Endothelial cell of umbilical vein (primary cell): Measurements from ENCODE around the gene SLC25A26. TPM values are rescaled to one million over a fixed set of nuclear protein-coding genes. Genes with fewer than 3 reads are reported as not detected.

Experiments
- BruUV-seq: library from RNA; stranded (reverse); fragments of 400-500 nt; replicated peaks from 2 replicates; lab custom pipeline; 2021; lab: Mats Ljungman, UMichigan
- CTCF ChIA-PET: fragments of 300-600, 350-600 bp; sonication (Branson Sonifier 250); formaldehyde crosslinking; loops from one replicate; lab custom pipeline; 2021; ENCODE audit warnings: antibody characterized with exemption, inconsistent platforms; lab: Charles Lee
- POLR2A ChIA-PET: fragments of 300-600, 350-600 bp; sonication (Branson Sonifier 250); formaldehyde crosslinking; loops from one replicate; lab custom pipeline; 2021; ENCODE audit warnings: antibody characterized with exemption, inconsistent platforms; lab: Charles Lee
- DNase-seq: peaks from one replicate; pipeline ENCODE4 v3.0.0-alpha.2; 2011; ENCODE audit warnings: low read depth, low spot score
- FAIRE-seq: peaks from 2 replicates; lab custom pipeline; 2011; peaks lifted over from hg19 to GRCh38; lab: Jason Lieb, UNC
- H2AFZ ChIP-seq: 2 replicates; pipeline ENCODE4 v1.6.0; 2012; ENCODE audit warnings: low read depth, low read length, control low read depth, inconsistent platforms
- H3K27ac ChIP-seq: 2 replicates; pipeline ENCODE4 v1.5.1; 2011; ENCODE audit warnings: low read depth, mild to moderate bottlenecking, control low read depth, low read length, moderate library complexity; ENCODE audit not compliant: insufficient read depth
- H3K27me3 ChIP-seq, 2 experiments: 2 replicates each; pipeline versions ENCODE4 v1.6.0 to v1.6.1; 2011; ENCODE audit warnings: low read length in 2 of 2, mixed read lengths in 1 of 2; ENCODE audit not compliant: control insufficient read depth in 2 of 2, insufficient read depth in 2 of 2
- H3K36me3 ChIP-seq, 2 experiments: 2 replicates in 1 of 2; 3 replicates in 1 of 2; pipeline ENCODE4 v1.5.1; 2011; ENCODE audit warnings: low read length in 2 of 2, mild to moderate bottlenecking in 1 of 2, moderate library complexity in 1 of 2; ENCODE audit not compliant: control insufficient read depth in 2 of 2, insufficient read depth in 2 of 2; ENCODE audit errors: extremely low read depth in 1 of 2
- H3K4me1 ChIP-seq: 3 replicates; pipeline ENCODE4 v1.5.1; 2011; ENCODE audit warnings: mild to moderate bottlenecking, low read length; ENCODE audit not compliant: control insufficient read depth, insufficient read depth; ENCODE audit errors: extremely low read depth
- H3K4me2 ChIP-seq: 2 replicates; pipeline ENCODE4 v1.6.1; 2011; ENCODE audit warnings: low read length, control low read depth, mixed read lengths; ENCODE audit not compliant: insufficient read depth
- H3K4me3 ChIP-seq, 3 experiments: fragments of 200-600 bp in 1 of 3; sonication (generic), shearing (Covaris generic) in 1 of 3; replicated peaks in 1 of 3; 2 replicates each; pipeline ENCODE4 v1.5.1; 2011 to 2016; ENCODE audit warnings: control low read depth in 3 of 3, low read length in 3 of 3, mild to moderate bottlenecking in 2 of 3, inconsistent platforms in 1 of 3, low read depth in 1 of 3, moderate library complexity in 1 of 3; ENCODE audit not compliant: insufficient read depth in 1 of 3
- H3K79me2 ChIP-seq: 2 replicates; pipeline ENCODE4 v1.6.0; 2012; ENCODE audit warnings: low read length, inconsistent platforms; ENCODE audit not compliant: control insufficient read depth, insufficient read depth
- H3K9ac ChIP-seq: replicated peaks from 2 replicates; pipeline ENCODE3; 2011; ENCODE audit warnings: low read length, control low read depth; ENCODE audit not compliant: insufficient read depth; ENCODE audit errors: extremely low read depth
- H3K9me1 ChIP-seq: replicated peaks from 3 replicates; pipeline ENCODE4 v1.6.0; 2011; ENCODE audit warnings: mild to moderate bottlenecking, low read length; ENCODE audit not compliant: control insufficient read depth, insufficient read depth; ENCODE audit errors: extremely low read depth
- H3K9me3 ChIP-seq: replicated peaks from 2 replicates; pipeline ENCODE4 v1.5.1; 2012; ENCODE audit warnings: low read length, inconsistent platforms; ENCODE audit not compliant: control insufficient read depth, insufficient read depth
- H4K20me1 ChIP-seq: replicated peaks from 2 replicates; pipeline ENCODE3; 2011; ENCODE audit warnings: mild to moderate bottlenecking, low read length; ENCODE audit not compliant: control insufficient read depth, insufficient read depth; ENCODE audit errors: extremely low read depth
- CTCF ChIP-seq, 2 donors: IDR thresholded peaks; 1 replicate in 1 of 2; 2 replicates in 1 of 2; pipeline ENCODE4 v1.5.1; 2011; ENCODE audit warnings: low read length in 2 of 2, mild to moderate bottlenecking in 2 of 2, moderate library complexity in 2 of 2, control low read depth in 1 of 2, inconsistent platforms in 1 of 2, low read depth in 1 of 2; ENCODE audit not compliant: insufficient read depth in 1 of 2; ENCODE audit errors: extremely low read depth in 1 of 2
- EZH2 ChIP-seq: IDR thresholded peaks from 2 replicates; pipeline ENCODE4 v1.6.1; 2012; ENCODE audit warnings: borderline replicate concordance, low read depth, mild to moderate bottlenecking, moderate library complexity, low read length, inconsistent platforms; ENCODE audit not compliant: severe bottlenecking
- FOS ChIP-seq: IDR thresholded peaks from 2 replicates; pipeline ENCODE4 v1.6.1; 2011; ENCODE audit warnings: mild to moderate bottlenecking, low read length, moderate library complexity, borderline replicate concordance; ENCODE audit not compliant: insufficient read depth
- GATA2 ChIP-seq: IDR thresholded peaks from 2 replicates; pipeline ENCODE4 v1.7.0; 2011; ENCODE audit warnings: low read depth, mild to moderate bottlenecking, moderate library complexity, mixed read lengths, low read length; ENCODE audit not compliant: insufficient read length, insufficient read depth
- JUN ChIP-seq: IDR thresholded peaks from 2 replicates; pipeline ENCODE4 v1.6.1; 2011; ENCODE audit warnings: borderline replicate concordance, low read depth; ENCODE audit not compliant: insufficient read length, insufficient read depth
- MAX ChIP-seq: IDR thresholded peaks from 2 replicates; pipeline ENCODE4 v1.6.1; 2011; ENCODE audit not compliant: insufficient read depth, insufficient read length
- MYC ChIP-seq: IDR thresholded peaks from one replicate; pipeline ENCODE4 v1.6.1; 2011; ENCODE audit warnings: mild to moderate bottlenecking, low read depth, low read length
- POLR2A ChIP-seq: IDR thresholded peaks from 2 replicates; pipeline ENCODE4 v1.6.1; 2012; ENCODE audit warnings: low read depth, mild to moderate bottlenecking, control low read depth, low read length
- POLR2AphosphoS5 ChIP-seq: IDR thresholded peaks from 2 replicates; pipeline ENCODE4 v1.6.1; 2012; ENCODE audit warnings: low read depth, mild to moderate bottlenecking, control low read depth, low read length, moderate library complexity; ENCODE audit not compliant: insufficient read depth
- dilution Hi-C: fragments of 300-500 bp; cut with MboI; formaldehyde crosslinking; loops from one replicate; pipeline ENCODE4 v1.15.0; 2019; ENCODE audit warnings: low sequenced_read_pairs; ENCODE audit not compliant: extremely low pct_ligation_motif_present
- intact Hi-C: fragments of 100-400 bp; cut with micrococcal nuclease; formaldehyde crosslinking; loops from one replicate; pipeline ENCODE4 v1.10.0; 2022
- polyA plus RNA-seq, 4 experiments: library from polyadenylated mRNA; depleted of rRNA in 3 of 4; stranded (reverse) in 3 of 4; unstranded in 1 of 4; fragments of >200 nt; gene quantifications; 2 replicates each; pipeline versions ENCODE4 v1.2.1 to v1.2.3, GENCODE V29; 2011 to 2012; ENCODE audit warnings: missing spikeins in 1 of 4
- total RNA-seq: library from RNA; stranded (reverse); gene quantifications from 2 replicates; pipeline ENCODE4 v1.2.3, GENCODE V29; 2021

SLC25A26 gene
- total and polyA plus RNA-seq, 2 donors (not counting 3 experiments of a cell fraction or from before 2014, with no cell fraction given): 11.8 to 23.5 TPM

- no peak for DNase-seq
- no peaks in the 10 kb centered on the region for H4K20me1 ChIP-seq
- H3K9me1 ChIP-seq: no peaks in the 10 kb centered on the region
- CTCF ChIA-PET: no interaction called here
- intact Hi-C loops (no loop called here), dilution Hi-C loops (no loop called here)
- FAIRE-seq: no peak
- no peaks in the 10 kb centered on the region for H3K36me3 ChIP-seq
- no peak overlapping the region for H2AFZ ChIP-seq
- H3K27me3 ChIP-seq: peaks cover 3 to 5% of the 10 kb centered on the region in 2 experiments
- H3K27ac ChIP-seq: no peak overlapping the region
- H3K4me3 ChIP-seq: no peak overlapping the region
- H3K4me2 ChIP-seq: no peak overlapping the region
- H3K9ac ChIP-seq: no peak overlapping the region
- no peaks in the 10 kb centered on the region for H3K4me1 ChIP-seq
- TF ChIP-seq CTCF (IDR thresholded peaks at IDR 0.05; ENCODE audit: extremely low read depth in 1 of 2, insufficient read depth in 1 of 2, low read depth in 1 of 2, low read length in 2 of 2) (no peak), POLR2AphosphoS5 (no peak), POLR2A (no peak), EZH2 (no peak), MAX (no peak), MYC (no peak), JUN (no peak), FOS (no peak), GATA2 (no peak)
- H3K9me3 ChIP-seq: no peaks in the 10 kb centered on the region
- no peaks in the 10 kb centered on the region for H3K79me2 ChIP-seq
- POLR2A ChIA-PET: no interaction called here
- no TSS peak for BruUV-seq
Observed at GRCh38 chr3:66177026-66177425, 43.8 kb upstream of the SLC25A26 start.
